ENCODE results near the gene RGS3. TPM values are rescaled to one million over a fixed set of nuclear protein-coding genes. Genes with fewer than 3 reads are reported as not detected.

The RGS3 gene
- total and polyA plus RNA-seq, 2 experiments from 2014 or later, result 44.5 to 48.6 TPM

- Histone ChIP-seq H3K4me2 (ENCODE audit: unreplicated experiment) (no peak overlapping the region), H3K79me2 (ENCODE audit: insufficient read depth) (no peaks in the 10 kb centered on the region), H3K27ac (no peak overlapping the region), H3K27me3 (replicated peaks; ENCODE audit: insufficient read depth) (no peaks in the 10 kb centered on the region), H2AFZ (no peak overlapping the region), H3F3A (ENCODE audit: insufficient read depth) (no peaks in the 10 kb centered on the region), H3K4me3 (no peak overlapping the region), H4K20me1 (ENCODE audit: insufficient read depth) (no peaks in the 10 kb centered on the region), H3K9me2 (ENCODE audit: insufficient read depth) (no peaks in the 10 kb centered on the region), H3K36me3 (ENCODE audit: low read depth) (no peaks in the 10 kb centered on the region), H3K9me3 (ENCODE audit: low read depth) (no peaks in the 10 kb centered on the region), H3K9ac (no peak overlapping the region), H3K4me1 (ENCODE audit: insufficient read depth) (no peaks in the 10 kb centered on the region)
- TF ChIP-seq EZH2 (IDR thresholded peaks at IDR 0.05; ENCODE audit: insufficient read depth, poor library complexity, severe bottlenecking) (no peak), EZH2phosphoT487 (IDR thresholded peaks at IDR 0.05; ENCODE audit: insufficient read depth, low read depth) (no peak)
- WGBS, 2 experiments (ENCODE audit: low coverage in 1 of 2, low lambda C conversion rate in 2 of 2, missing lambda C conversion rate in 2 of 2), result 52 to 60% methylated on average over 3 of the region's 3 CpGs
- DNase-seq, result peak; percentile 65
- in situ Hi-C loops (cut with MboI), result loop anchor here (5.0 kb wide), 1 partner anchor 211 kb away; no protein-coding TSS in a partner anchor
These were observed 17.2 kb upstream of the RGS3 start for GRCh38 chr9:113446323-113446740.

DNA sequence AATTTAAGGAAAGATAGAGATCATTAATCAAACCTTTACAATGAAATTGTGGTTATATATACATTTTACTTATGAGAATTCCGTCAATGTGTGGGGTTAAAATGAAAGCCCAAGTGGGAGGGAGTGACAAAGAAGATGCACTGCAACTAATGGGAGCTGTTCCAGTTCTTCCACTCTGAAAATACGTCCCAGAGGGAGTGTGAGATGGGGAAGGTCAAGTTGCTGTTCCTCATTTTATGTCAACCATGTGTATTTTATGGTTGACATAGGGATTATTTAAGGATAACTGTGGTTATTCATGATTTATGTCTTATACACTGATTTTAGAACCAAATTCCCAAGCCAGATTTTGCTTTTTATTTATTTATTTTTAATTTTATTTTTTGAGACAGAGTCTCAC is 14.2 kb upstream of the RGS3 start:
- WGBS, 2 experiments (ENCODE audit: low coverage in 1 of 2, low lambda C conversion rate in 2 of 2, missing lambda C conversion rate in 2 of 2), result 48 to 52% methylated on average over 2 of the region's 2 CpGs
- no peaks in the 10 kb centered on the region for H3K27me3 ChIP-seq (replicated peaks; ENCODE audit: insufficient read depth)
- H3K4me2 ChIP-seq (ENCODE audit: unreplicated experiment), result no peak overlapping the region
- H3K36me3 ChIP-seq (ENCODE audit: low read depth), result no peaks in the 10 kb centered on the region
- H3F3A ChIP-seq (ENCODE audit: insufficient read depth), result no peaks in the 10 kb centered on the region
- DNase-seq, result no peak
- H4K20me1 ChIP-seq (ENCODE audit: insufficient read depth), result no peaks in the 10 kb centered on the region
- H3K79me2 ChIP-seq (ENCODE audit: insufficient read depth), result no peaks in the 10 kb centered on the region
- H2AFZ ChIP-seq, result no peak overlapping the region
- H3K9ac ChIP-seq, result no peak overlapping the region
- H3K4me1 ChIP-seq (ENCODE audit: insufficient read depth), result peaks cover 2% of the 10 kb centered on the region; the same call in 1 of the 2 replicates
- in situ Hi-C loops (cut with MboI), result loop anchor here (5.0 kb wide), 1 partner anchor 208 kb away; no protein-coding TSS in a partner anchor
- no peak overlapping the region for H3K27ac ChIP-seq
- no peak overlapping the region for H3K4me3 ChIP-seq
- H3K9me3 ChIP-seq (ENCODE audit: low read depth), result no peaks in the 10 kb centered on the region
- TF ChIP-seq EZH2 (IDR thresholded peaks at IDR 0.05; ENCODE audit: insufficient read depth, poor library complexity, severe bottlenecking) (no peak), EZH2phosphoT487 (IDR thresholded peaks at IDR 0.05; ENCODE audit: insufficient read depth, low read depth) (no peak)
- no peaks in the 10 kb centered on the region for H3K9me2 ChIP-seq (ENCODE audit: insufficient read depth)

DNA sequence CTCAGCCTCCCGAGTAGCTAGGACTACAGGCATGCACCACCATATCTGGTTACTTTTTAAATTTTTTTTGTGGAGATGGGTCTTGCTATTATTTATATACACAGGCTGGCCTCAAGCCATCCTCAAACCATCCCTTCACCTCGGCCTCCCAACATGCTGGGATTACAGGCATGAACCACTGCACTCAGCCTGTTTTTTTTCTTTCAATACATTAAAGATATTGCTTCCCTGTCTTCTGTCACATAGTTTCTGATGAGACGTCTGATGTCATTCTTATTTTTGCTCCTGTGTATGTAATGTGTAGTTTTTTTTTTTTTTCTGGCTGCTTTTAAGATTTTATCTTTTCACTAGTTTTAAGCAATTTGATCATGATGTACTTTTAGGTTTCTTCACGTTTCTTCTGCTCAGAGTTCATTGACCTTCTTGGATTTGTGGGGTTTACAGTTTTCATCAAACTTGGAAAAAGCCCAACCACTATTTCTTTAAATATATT is 11.4 kb upstream of the RGS3 start:
- Histone ChIP-seq H3K4me1 (ENCODE audit: insufficient read depth) (peaks cover 27% of the 10 kb centered on the region), H3K27ac (no peak overlapping the region), H3K4me3 (no peak overlapping the region), H2AFZ (no peak overlapping the region), H3K27me3 (replicated peaks; ENCODE audit: insufficient read depth) (no peaks in the 10 kb centered on the region), H3F3A (ENCODE audit: insufficient read depth) (peaks cover 28% of the 10 kb centered on the region), H3K79me2 (ENCODE audit: insufficient read depth) (no peaks in the 10 kb centered on the region), H3K9ac (no peak overlapping the region), H4K20me1 (ENCODE audit: insufficient read depth) (no peaks in the 10 kb centered on the region), H3K9me2 (ENCODE audit: insufficient read depth) (no peaks in the 10 kb centered on the region), H3K9me3 (ENCODE audit: low read depth) (no peaks in the 10 kb centered on the region), H3K36me3 (ENCODE audit: low read depth) (no peaks in the 10 kb centered on the region), H3K4me2 (ENCODE audit: unreplicated experiment) (no peak overlapping the region)
- no peak for DNase-seq
- WGBS, 2 experiments (ENCODE audit: low coverage in 1 of 2, low lambda C conversion rate in 2 of 2, missing lambda C conversion rate in 2 of 2), result 76 to 85% methylated on average over 4 of the region's 4 CpGs
- TF ChIP-seq EZH2phosphoT487 (IDR thresholded peaks at IDR 0.05; ENCODE audit: insufficient read depth, low read depth) (no peak), EZH2 (IDR thresholded peaks at IDR 0.05; ENCODE audit: insufficient read depth, poor library complexity, severe bottlenecking) (no peak)
- in situ Hi-C loops (cut with MboI), result loop anchor here (5.0 kb wide), 1 partner anchor 130 kb away; no protein-coding TSS in a partner anchor

- Histone ChIP-seq H3K9ac (peak overlapping the region; percentile 61), H3F3A (ENCODE audit: insufficient read depth) (peaks cover 32% of the 10 kb centered on the region), H3K9me2 (ENCODE audit: insufficient read depth) (no peaks in the 10 kb centered on the region), H3K27me3 (replicated peaks; ENCODE audit: insufficient read depth) (no peaks in the 10 kb centered on the region), H3K4me1 (ENCODE audit: insufficient read depth) (peaks cover 27% of the 10 kb centered on the region), H3K4me3 (peak overlapping the region; percentile 15; the same call in 1 of the 2 replicates), H3K9me3 (ENCODE audit: low read depth) (no peaks in the 10 kb centered on the region), H3K36me3 (ENCODE audit: low read depth) (no peaks in the 10 kb centered on the region), H4K20me1 (ENCODE audit: insufficient read depth) (no peaks in the 10 kb centered on the region), H2AFZ (peak overlapping the region; percentile 86), H3K79me2 (ENCODE audit: insufficient read depth) (no peaks in the 10 kb centered on the region), H3K27ac (peak overlapping the region; percentile 83), H3K4me2 (ENCODE audit: unreplicated experiment) (peak overlapping the region; percentile 75)
- TF ChIP-seq EZH2phosphoT487 (IDR thresholded peaks at IDR 0.05; ENCODE audit: insufficient read depth, low read depth) (no peak), EZH2 (IDR thresholded peaks at IDR 0.05; ENCODE audit: insufficient read depth, poor library complexity, severe bottlenecking) (no peak)
- in situ Hi-C loops (cut with MboI), result loop anchor here (5.0 kb wide), 1 partner anchor 127 kb away; no protein-coding TSS in a partner anchor
- DNase-seq, result peak; percentile 91
- WGBS, 2 experiments (ENCODE audit: low coverage in 1 of 2, low lambda C conversion rate in 2 of 2, missing lambda C conversion rate in 2 of 2), result 4 to 8% methylated on average over 5 of the region's 5 CpGs
These were observed 8.4 kb upstream of the RGS3 start for GRCh38 chr9:113454914-113455761.

Data from GM23248 (cell line).